Endodermal cell (in vitro differentiated cells): ENCODE data around the gene UBE2Q1. TPM values are rescaled to one million over a fixed set of nuclear protein-coding genes. Genes with fewer than 3 reads are reported as not detected.

Experiments
- DNase-seq: peaks from one replicate; pipeline ENCODE4 v3.0.0-alpha.2; 2017
- H3K27ac ChIP-seq: 2 replicates; pipeline ENCODE4 v1.5.1; 2013; ENCODE audit warnings: mild to moderate bottlenecking, low read depth, low read length, moderate library complexity
- H3K27me3 ChIP-seq: 2 replicates; pipeline ENCODE4 v1.6.1; 2013; ENCODE audit warnings: mild to moderate bottlenecking, low read length, moderate library complexity; ENCODE audit not compliant: insufficient read depth, control insufficient read depth, poor library complexity, severe bottlenecking
- H3K36me3 ChIP-seq: 2 replicates; pipeline ENCODE4 v1.7.0; 2013; ENCODE audit warnings: mild to moderate bottlenecking, low read length, moderate library complexity; ENCODE audit not compliant: control insufficient read depth, insufficient read depth
- H3K4me1 ChIP-seq: one replicate; pipeline ENCODE4 v1.7.0; 2013; ENCODE audit warnings: low read length; ENCODE audit not compliant: control insufficient read depth, insufficient read depth
- H3K4me3 ChIP-seq: 2 replicates; pipeline ENCODE4 v1.5.1; 2013; ENCODE audit warnings: mild to moderate bottlenecking, low read length, moderate library complexity
- H3K9ac ChIP-seq: 2 replicates; pipeline ENCODE4 v1.6.1; 2013; ENCODE audit warnings: mild to moderate bottlenecking, low read length, moderate library complexity; ENCODE audit not compliant: poor library complexity, severe bottlenecking; ENCODE audit errors: extremely low read depth
- H3K9me3 ChIP-seq: 2 replicates; pipeline ENCODE4 v1.6.1; 2013; ENCODE audit warnings: mild to moderate bottlenecking, low read length, moderate library complexity; ENCODE audit not compliant: control insufficient read depth
- H3K27ac Mint-ChIP-seq: 2 replicates; pipeline ENCODE4 v1.8.0; 2020; ENCODE audit warnings: mixed read lengths
- H3K27me3 Mint-ChIP-seq: 2 replicates; pipeline ENCODE4 v1.8.0; 2021; ENCODE audit warnings: mild to moderate bottlenecking, mixed read lengths; ENCODE audit not compliant: insufficient read depth
- H3K36me3 Mint-ChIP-seq: 2 replicates; pipeline ENCODE4 v1.8.0; 2020; ENCODE audit warnings: low read depth, mixed read lengths
- H3K4me1 Mint-ChIP-seq: 2 replicates; pipeline ENCODE4 v1.8.0; 2020; ENCODE audit warnings: mixed read lengths
- H3K4me3 Mint-ChIP-seq: 2 replicates; pipeline ENCODE4 v1.8.0; 2020; ENCODE audit warnings: mild to moderate bottlenecking, moderate library complexity, mixed read lengths
- H3K9me3 Mint-ChIP-seq: 2 replicates; pipeline ENCODE4 v1.8.0; 2020; ENCODE audit warnings: mild to moderate bottlenecking, mixed read lengths
- CTCF ChIP-seq: fragments of 200-600 bp; sonication (generic); conservative IDR thresholded peaks from 2 replicates; pipeline ENCODE4 v1.5.0; 2021; ENCODE audit warnings: antibody characterized with exemption, mild to moderate bottlenecking
- WGBS, 2 experiments: methylation state at CpG; one replicate each; pipeline versions ENCODE4 v1.1.5 to v1.1.7; 2013; ENCODE audit warnings: missing lambda C conversion rate in 2 of 2, mixed read lengths in 1 of 2; ENCODE audit not compliant: insufficient coverage in 1 of 2, insufficient read length in 1 of 2; 5-methylcytosine and 5-hydroxymethylcytosine counted together
- total RNA-seq, 2 donors: library from RNA; stranded (reverse); fragmentation: NEBNext Ultra II Directional in 1 of 2; extraction: Animal tissue kit (Norgen Biotek cat#: 25700) in 1 of 2; gene quantifications; 2 replicates in 1 of 2; 3 replicates in 1 of 2; pipeline ENCODE4 v1.2.1, GENCODE V29; 2021

UBE2Q1 gene
- total RNA-seq, 2 donors from 2014 or later: 83.0 to 94.7 TPM

DNA sequence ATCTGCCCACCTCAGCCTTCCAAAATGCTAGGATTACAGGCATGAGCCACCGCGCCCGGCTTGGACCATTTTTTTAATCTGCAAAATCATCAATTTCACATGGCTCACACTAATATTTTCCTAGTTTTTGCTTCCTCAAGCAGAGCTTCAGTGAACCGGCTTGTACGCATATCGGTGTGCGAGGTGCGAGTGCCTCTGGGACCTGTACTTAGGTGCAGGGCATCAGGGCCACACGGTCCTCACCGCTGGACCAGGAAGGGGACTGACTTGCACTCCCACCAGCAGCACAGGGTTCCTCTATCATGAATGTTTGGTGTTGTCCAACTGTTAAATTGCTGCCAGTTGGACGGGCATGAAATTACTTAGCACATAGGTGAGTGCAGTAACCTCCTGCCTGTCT, 40.8 kb downstream of the UBE2Q1 start:
- Mint-ChIP-seq H3K4me1 (no peaks in the 10 kb centered on the region), H3K27ac (no peak overlapping the region), H3K9me3 (no peaks in the 10 kb centered on the region), H3K27me3 (peaks cover 9% of the 10 kb centered on the region), H3K36me3 (no peaks in the 10 kb centered on the region), H3K4me3 (no peak overlapping the region)
- H3K9ac ChIP-seq: no peak overlapping the region
- no peak for DNase-seq
- H3K4me3 ChIP-seq: no peak overlapping the region
- WGBS, 2 experiments: 94 to 97% methylated on average over 11 of the region's 11 CpGs
- H3K9me3 ChIP-seq: no peaks in the 10 kb centered on the region
- H3K27me3 ChIP-seq: no peaks in the 10 kb centered on the region
- no peak for TF ChIP-seq CTCF
- no peaks in the 10 kb centered on the region for H3K36me3 ChIP-seq
- no peaks in the 10 kb centered on the region for H3K4me1 ChIP-seq
- no peak overlapping the region for H3K27ac ChIP-seq

GRCh38 chr1:154514066-154514553, 44.4 kb downstream of the UBE2Q1 start:
- TF ChIP-seq CTCF: no peak
- H3K36me3 ChIP-seq: no peaks in the 10 kb centered on the region
- Mint-ChIP-seq H3K4me3 (no peak overlapping the region), H3K27me3 (peaks cover 19% of the 10 kb centered on the region), H3K36me3 (no peaks in the 10 kb centered on the region), H3K27ac (no peak overlapping the region), H3K4me1 (no peaks in the 10 kb centered on the region), H3K9me3 (no peaks in the 10 kb centered on the region)
- H3K9me3 ChIP-seq: no peaks in the 10 kb centered on the region
- no peak overlapping the region for H3K4me3 ChIP-seq
- H3K4me1 ChIP-seq: no peaks in the 10 kb centered on the region
- H3K9ac ChIP-seq: no peak overlapping the region
- DNase-seq: no peak
- no peak overlapping the region for H3K27ac ChIP-seq
- peaks cover 6% of the 10 kb centered on the region for H3K27me3 ChIP-seq
- 84 to 92% methylated on average over 3 to 7 of the region's 7 CpGs for WGBS, 2 experiments

DNA sequence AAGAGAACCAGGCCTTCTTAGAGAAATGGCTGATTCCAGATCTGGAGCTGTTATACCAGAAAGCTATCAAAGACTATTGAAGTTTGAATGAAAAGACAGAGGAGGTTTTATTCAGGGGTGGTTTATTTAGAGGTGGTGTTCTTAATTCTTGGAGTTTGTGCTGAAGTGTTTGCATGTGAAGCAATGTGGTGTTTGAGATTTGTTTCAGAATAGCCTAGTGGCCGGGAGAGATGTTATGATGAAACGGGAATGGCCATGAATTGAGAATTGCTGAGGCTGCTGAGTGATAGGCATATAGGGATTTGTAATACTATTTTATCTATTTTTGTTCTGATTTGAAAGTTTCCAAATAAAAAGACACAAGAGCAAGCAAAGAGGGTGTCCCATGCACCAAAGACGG, 45.7 kb downstream of the UBE2Q1 start:
- no peak overlapping the region for H3K4me3 ChIP-seq
- no peaks in the 10 kb centered on the region for H3K9me3 Mint-ChIP-seq
- H3K36me3 Mint-ChIP-seq: no peaks in the 10 kb centered on the region
- no peak overlapping the region for H3K27ac ChIP-seq
- no peak overlapping the region for H3K4me3 Mint-ChIP-seq
- no peak overlapping the region for H3K27ac Mint-ChIP-seq
- WGBS, 2 experiments: 92 to 97% methylated on average over 3 of the region's 3 CpGs
- no peaks in the 10 kb centered on the region for H3K9me3 ChIP-seq
- DNase-seq: no peak
- H3K27me3 ChIP-seq: peaks cover 14% of the 10 kb centered on the region
- H3K4me1 Mint-ChIP-seq: no peaks in the 10 kb centered on the region
- H3K9ac ChIP-seq: no peak overlapping the region
- H3K36me3 ChIP-seq: no peaks in the 10 kb centered on the region
- peaks cover 30% of the 10 kb centered on the region for H3K27me3 Mint-ChIP-seq
- TF ChIP-seq CTCF: no peak
- no peaks in the 10 kb centered on the region for H3K4me1 ChIP-seq
